NAMALWA (cell line): ENCODE results near the gene TRPV3.
"Not testable (repeated sequence)": the region's sequence is repeated elsewhere in the genome, so short reads cannot be mapped to it uniquely, and the experiment has no call there.

Source experiments
- DNase-seq: peaks from one replicate; pipeline ENCODE4 v3.0.0-alpha.2; 2015; ENCODE audit warnings: low spot score

Gene TRPV3

GRCh38 chr17:3557768-3558583 is at the start of gene TRPV3:
TSS of gene TRPV3 (minus strand) at chr17:3557812. CDS start at chr17:3554850, 2,962 bp downstream.
- peak; percentile 15 for DNase-seq

- no peak for DNase-seq
Observed at GRCh38 chr17:3603870-3604259, 46.3 kb upstream of the TRPV3 start.

GRCh38 chr17:3603119-3603869 is 45.7 kb upstream of the TRPV3 start:
- no peak for DNase-seq

- DNase-seq, result peak; percentile 52
Observed at GRCh38 chr17:3602499-3602898, 44.9 kb upstream of the TRPV3 start.

- DNase-seq, result no peak
Observed at GRCh38 chr17:3600529-3601205, 43.1 kb upstream of the TRPV3 start.

GRCh38 chr17:3598078-3598477 is 40.5 kb upstream of the TRPV3 start:
- no peak for DNase-seq

GRCh38 chr17:3596804-3597464 is 39.3 kb upstream of the TRPV3 start:
- no peak for DNase-seq

- no peak for DNase-seq
Observed at GRCh38 chr17:3594976-3595375, 37.4 kb upstream of the TRPV3 start.

- DNase-seq, result no peak
Observed at GRCh38 chr17:3594051-3594800, 36.6 kb upstream of the TRPV3 start.

- no peak for DNase-seq
Observed at GRCh38 chr17:3593384-3593783, 35.8 kb upstream of the TRPV3 start.

- DNase-seq, result no peak
Observed at GRCh38 chr17:3592216-3592860, 34.7 kb upstream of the TRPV3 start.

GRCh38 chr17:3590768-3591167 is 33.2 kb upstream of the TRPV3 start:
- no peak for DNase-seq

- DNase-seq, result peak; percentile 20
Observed at GRCh38 chr17:3590231-3590630, 32.6 kb upstream of the TRPV3 start.

- no peak for DNase-seq
Observed at GRCh38 chr17:3589784-3590183, 32.2 kb upstream of the TRPV3 start.

GRCh38 chr17:3585826-3586225 is 28.2 kb upstream of the TRPV3 start:
- DNase-seq, result no peak

GRCh38 chr17:3583456-3583855 is 25.8 kb upstream of the TRPV3 start:
- DNase-seq, result no peak

- no peak for DNase-seq
Observed at GRCh38 chr17:3582915-3583314, 25.3 kb upstream of the TRPV3 start.

- DNase-seq, result not testable (repeated sequence)
Observed at GRCh38 chr17:3578667-3579066, 21.1 kb upstream of the TRPV3 start.

GRCh38 chr17:3576970-3577369 is 19.4 kb upstream of the TRPV3 start:
- DNase-seq, result no peak

GRCh38 chr17:3575511-3575910 is 17.9 kb upstream of the TRPV3 start:
- no peak for DNase-seq

- DNase-seq, result no peak
Observed at GRCh38 chr17:3574231-3574630, 16.6 kb upstream of the TRPV3 start.
